ENCODE data around the gene PYDC1. TPM values are rescaled to one million over a fixed set of nuclear protein-coding genes. Genes with fewer than 3 reads are reported as not detected.

Gene PYDC1
- total and polyA plus RNA-seq, 8 donors = not detected

DNA sequence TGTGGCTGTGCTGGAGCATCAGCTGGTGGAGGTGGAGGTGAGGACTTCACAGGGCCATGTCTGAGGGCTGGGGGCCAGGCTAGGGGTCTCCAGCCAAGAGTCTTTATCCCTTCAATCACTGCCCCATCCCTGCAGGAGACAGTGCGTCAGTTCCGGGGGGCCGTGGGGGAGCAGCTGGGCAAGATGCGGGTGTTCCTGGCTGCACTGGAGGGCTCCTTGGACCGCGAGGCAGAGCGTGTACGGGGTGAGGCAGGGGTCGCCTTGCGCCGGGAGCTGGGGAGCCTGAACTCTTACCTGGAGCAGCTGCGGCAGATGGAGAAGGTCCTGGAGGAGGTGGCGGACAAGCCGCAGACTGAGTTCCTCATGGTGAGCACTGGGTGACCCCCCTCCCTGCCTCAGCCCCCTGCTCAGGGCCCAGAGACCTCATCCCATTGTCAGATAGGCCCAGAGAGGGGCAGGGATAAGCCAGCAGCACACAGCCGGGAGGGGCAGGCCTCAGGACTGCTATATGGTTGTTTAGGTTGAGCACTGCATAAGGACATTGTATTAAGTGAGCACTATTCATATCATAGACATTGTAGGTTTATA, 2.3 kb upstream of the PYDC1 start:
- no peaks in the 10 kb centered on the region for H3K9me3 ChIP-seq
- no peak overlapping the region for H3K27ac ChIP-seq
- TF ChIP-seq EP300 (IDR thresholded peaks at IDR 0.05) = no peak
- no peak for TF ChIP-seq POLR2AphosphoS5 (IDR thresholded peaks at IDR 0.05)
- TF ChIP-seq POLR2A (IDR thresholded peaks at IDR 0.05) = no peak
- TF ChIP-seq CTCF (IDR thresholded peaks at IDR 0.05) = no peak
- no peak overlapping the region for H3K4me3 ChIP-seq
- H3K27me3 ChIP-seq = peaks cover 4 to 79% (median 41%) of the 10 kb centered on the region in 3 donors
- no peaks in the 10 kb centered on the region for H3K36me3 ChIP-seq
- DNase-seq = no peak
- H3K4me1 ChIP-seq = peaks cover 25 to 30% (median 28%) of the 10 kb centered on the region in 4 donors
- 83 to 91% (median 87%) methylated on average over 14 to 15 of the region's 15 CpGs for WGBS, 5 donors
- intact Hi-C loops (cut with DNase I; ENCODE audit: low total_unique reads) = no loop called here

GRCh38 chr16:31217136-31217530, 198 bp upstream of the PYDC1 start:
- H3K4me3 ChIP-seq = peak overlapping the region in 2 of 4 donors; percentile 50 to 61
- 11 to 34% (median 17%) methylated on average over 4 of the region's 4 CpGs for WGBS, 5 donors

DNA sequence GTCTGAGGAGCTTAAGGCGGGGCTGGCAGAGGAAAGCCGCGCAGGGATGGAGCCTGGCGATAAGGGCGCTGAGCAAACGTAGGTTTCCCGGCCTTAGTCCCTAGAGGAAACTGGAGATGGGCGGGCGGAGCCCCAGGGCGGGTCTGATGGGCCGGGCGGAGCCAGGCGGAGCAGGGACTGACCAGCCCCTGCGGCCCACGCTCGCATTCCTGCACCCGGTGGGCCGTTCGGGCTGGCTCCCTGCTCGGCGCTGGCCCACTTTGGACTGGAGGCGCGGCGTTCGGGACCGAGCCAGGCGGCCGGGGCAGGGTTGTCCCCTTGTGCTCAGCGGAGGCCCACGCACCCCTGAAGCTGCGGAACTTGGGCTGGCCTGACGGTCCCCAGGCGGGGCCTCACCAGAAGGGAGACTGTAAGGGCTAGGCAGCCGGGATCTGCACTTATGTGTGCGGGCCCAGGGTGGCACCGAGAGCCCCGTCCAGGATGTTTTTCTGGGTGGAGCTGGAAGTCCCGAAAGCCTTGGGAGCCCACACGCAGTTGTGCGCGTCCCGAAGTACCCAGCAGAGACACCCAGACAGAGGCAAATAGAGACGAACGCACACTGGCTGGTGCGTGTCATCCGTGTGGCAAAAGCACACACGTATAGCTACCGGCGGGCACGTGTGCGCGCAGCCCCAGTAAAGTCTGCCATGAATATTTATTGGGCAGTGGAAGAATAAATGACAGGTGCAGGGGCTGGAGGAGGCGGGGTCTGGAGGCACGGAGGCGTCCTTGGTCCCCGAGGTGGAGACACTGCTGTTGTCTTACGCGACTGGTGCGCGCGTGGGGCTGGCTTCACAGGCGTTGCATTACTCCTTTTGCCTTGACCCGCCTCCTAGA, 1.4 kb downstream of the PYDC1 start:
- H3K4me1 ChIP-seq = peaks cover 25 to 30% (median 28%) of the 10 kb centered on the region in 4 donors
- peaks cover 4 to 78% (median 47%) of the 10 kb centered on the region in 3 donors for H3K27me3 ChIP-seq
- H3K4me3 ChIP-seq = peak overlapping the region; percentile 39 to 61 (median 46)
- no peaks in the 10 kb centered on the region for H3K36me3 ChIP-seq
- H3K9me3 ChIP-seq = no peaks in the 10 kb centered on the region
- peak; percentile 64 to 79 for DNase-seq
- WGBS, 5 donors = 1 to 4% (median 1%) methylated on average over 27 to 63 of the region's 63 CpGs
- TF ChIP-seq CTCF (IDR thresholded peaks at IDR 0.05) = no peak
- TF ChIP-seq POLR2A (IDR thresholded peaks at IDR 0.05) = no peak
- no peak for TF ChIP-seq POLR2AphosphoS5 (IDR thresholded peaks at IDR 0.05)
- TF ChIP-seq EP300 (IDR thresholded peaks at IDR 0.05) = no peak
- intact Hi-C loops (cut with DNase I; ENCODE audit: low total_unique reads) = no loop called here
- no peak overlapping the region for H3K27ac ChIP-seq

More at GRCh38 chr16:31217136-31217530, 198 bp upstream of the PYDC1 start:
- TF ChIP-seq EP300 (IDR thresholded peaks at IDR 0.05) = no peak
- intact Hi-C loops (cut with DNase I; ENCODE audit: low total_unique reads) = no loop called here
- no peaks in the 10 kb centered on the region for H3K36me3 ChIP-seq
- no peak for DNase-seq
- no peak overlapping the region for H3K27ac ChIP-seq
- peaks cover 4 to 94% (median 47%) of the 10 kb centered on the region in 3 donors for H3K27me3 ChIP-seq
- H3K9me3 ChIP-seq = no peaks in the 10 kb centered on the region
- peaks cover 25 to 30% (median 28%) of the 10 kb centered on the region in 4 donors for H3K4me1 ChIP-seq

DNA sequence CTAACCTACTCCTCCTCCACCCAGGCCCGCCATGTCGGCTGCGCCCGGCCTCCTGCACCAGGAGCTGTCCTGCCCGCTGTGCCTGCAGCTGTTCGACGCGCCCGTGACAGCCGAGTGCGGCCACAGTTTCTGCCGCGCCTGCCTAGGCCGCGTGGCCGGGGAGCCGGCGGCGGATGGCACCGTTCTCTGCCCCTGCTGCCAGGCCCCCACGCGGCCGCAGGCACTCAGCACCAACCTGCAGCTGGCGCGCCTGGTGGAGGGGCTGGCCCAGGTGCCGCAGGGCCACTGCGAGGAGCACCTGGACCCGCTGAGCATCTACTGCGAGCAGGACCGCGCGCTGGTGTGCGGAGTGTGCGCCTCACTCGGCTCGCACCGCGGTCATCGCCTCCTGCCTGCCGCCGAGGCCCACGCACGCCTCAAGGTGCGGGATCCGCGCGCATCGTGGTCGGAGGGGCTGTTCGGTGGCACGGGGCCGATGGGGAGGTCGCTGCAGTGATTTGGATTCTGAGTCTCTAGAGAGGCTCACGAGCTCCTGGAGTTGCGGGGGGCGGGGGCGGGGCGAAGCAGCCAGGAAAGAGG, 2.1 kb downstream of the PYDC1 start:
- TF ChIP-seq POLR2A (IDR thresholded peaks at IDR 0.05) (no peak), CTCF (IDR thresholded peaks at IDR 0.05) (no peak), POLR2AphosphoS5 (IDR thresholded peaks at IDR 0.05) (no peak), EP300 (IDR thresholded peaks at IDR 0.05) (no peak)
- peak in 1 of 2 donors; percentile 52 for DNase-seq
- Histone ChIP-seq H3K27me3 (peaks cover 4 to 71% (median 47%) of the 10 kb centered on the region in 3 donors), H3K36me3 (no peaks in the 10 kb centered on the region), H3K27ac (no peak overlapping the region), H3K9me3 (no peaks in the 10 kb centered on the region), H3K4me1 (peaks cover 25 to 30% (median 28%) of the 10 kb centered on the region in 4 donors), H3K4me3 (peak overlapping the region; percentile 39 to 61 (median 46))
- intact Hi-C loops (cut with DNase I; ENCODE audit: low total_unique reads) = no loop called here
- 0 to 21% (median 4%) methylated on average over 10 to 58 of the region's 58 CpGs for WGBS, 5 donors

All from stomach (tissue), 9 donors.